Embryonic facial prominence (tissue), 1 donor: ENCODE data around the gene HERPUD1.
"Not testable (repeated sequence)": the region's sequence is repeated elsewhere in the genome, so short reads cannot be mapped to it uniquely, and the experiment has no call there.

Experiments
- DNase-seq: peaks from one replicate; pipeline ENCODE4 v3.0.0-alpha.2; 2016; ENCODE audit errors: extremely low spot score

HERPUD1 gene

GRCh38 chr16:56931892-56932720, at the start of gene HERPUD1:
TSS of gene HERPUD1 (plus strand) at chr16:56932142. CDS start at chr16:56932245, 103 bp downstream.
- peak; percentile 96 for DNase-seq

- no peak for DNase-seq
These were observed 48.4 kb upstream of the HERPUD1 start for GRCh38 chr16:56883586-56883985.

- no peak for DNase-seq
These were observed 47.8 kb upstream of the HERPUD1 start for GRCh38 chr16:56884026-56884582.

- not testable (repeated sequence) for DNase-seq
These were observed 47.0 kb upstream of the HERPUD1 start for GRCh38 chr16:56884929-56885328.

- DNase-seq: no peak
These were observed 46.3 kb upstream of the HERPUD1 start for GRCh38 chr16:56885446-56886162.

GRCh38 chr16:56886296-56886695, 45.6 kb upstream of the HERPUD1 start:
- no peak for DNase-seq

GRCh38 chr16:56886826-56887225, 45.1 kb upstream of the HERPUD1 start:
- DNase-seq: no peak

GRCh38 chr16:56888806-56889205, 43.1 kb upstream of the HERPUD1 start:
- DNase-seq: no peak

- no peak for DNase-seq
These were observed 42.7 kb upstream of the HERPUD1 start for GRCh38 chr16:56889206-56889605.

GRCh38 chr16:56891685-56892084, 40.3 kb upstream of the HERPUD1 start:
- DNase-seq: no peak

GRCh38 chr16:56892705-56893104, 39.2 kb upstream of the HERPUD1 start:
- no peak for DNase-seq

- no peak for DNase-seq
These were observed 37.5 kb upstream of the HERPUD1 start for GRCh38 chr16:56894331-56894917.

- no peak for DNase-seq
These were observed 36.1 kb upstream of the HERPUD1 start for GRCh38 chr16:56895813-56896212.

GRCh38 chr16:56896244-56896643, 35.7 kb upstream of the HERPUD1 start:
- DNase-seq: no peak

GRCh38 chr16:56897026-56897799, 34.7 kb upstream of the HERPUD1 start:
- no peak for DNase-seq

GRCh38 chr16:56898847-56899246, 33.1 kb upstream of the HERPUD1 start:
- DNase-seq: no peak

- no peak for DNase-seq
These were observed 28.1 kb upstream of the HERPUD1 start for GRCh38 chr16:56903866-56904265.

- no peak for DNase-seq
These were observed 24.5 kb upstream of the HERPUD1 start for GRCh38 chr16:56907401-56907800.

GRCh38 chr16:56909527-56909979, 22.4 kb upstream of the HERPUD1 start:
- no peak for DNase-seq

GRCh38 chr16:56910112-56910511, 21.8 kb upstream of the HERPUD1 start:
- no peak for DNase-seq
